Muscle of leg (tissue), 11 donors: Measurements from ENCODE around the gene ABCC6. TPM values are rescaled to one million over a fixed set of nuclear protein-coding genes. Genes with fewer than 3 reads are reported as not detected.
"Not testable (repeated sequence)": the region's sequence is repeated elsewhere in the genome, so short reads cannot be mapped to it uniquely, and the experiment has no call there.

Experiments used
- DNase-seq: peaks from one replicate; pipeline ENCODE4 v3.0.0; 2013
- H3K27ac ChIP-seq: one replicate; pipeline ENCODE4 v1.5.1; 2013; ENCODE audit warnings: mild to moderate bottlenecking, low read length, control low read depth
- H3K27me3 ChIP-seq: one replicate; pipeline ENCODE4 v1.6.1; 2013; ENCODE audit warnings: low read length; ENCODE audit not compliant: control insufficient read depth, insufficient read depth
- H3K36me3 ChIP-seq: one replicate; pipeline ENCODE4 v1.6.1; 2013; ENCODE audit warnings: low read length; ENCODE audit not compliant: control insufficient read depth, insufficient read depth
- H3K4me1 ChIP-seq: one replicate; pipeline ENCODE4 v1.6.1; 2013; ENCODE audit warnings: low read length; ENCODE audit not compliant: control insufficient read depth, insufficient read depth
- H3K4me3 ChIP-seq: one replicate; pipeline ENCODE4 v1.5.1; 2013; ENCODE audit warnings: low read length, control low read depth
- H3K9me3 ChIP-seq: replicated peaks from 2 replicates; pipeline ENCODE4 v1.6.1; 2013; ENCODE audit warnings: low read depth, low read length; ENCODE audit not compliant: control insufficient read depth
- WGBS: methylation state at CpG from one replicate; pipeline ENCODE4 v1.1.5; 2013; ENCODE audit warnings: missing lambda C conversion rate; ENCODE audit not compliant: insufficient coverage; 5-methylcytosine and 5-hydroxymethylcytosine counted together
- polyA plus RNA-seq, 8 donors: library from polyadenylated mRNA; unstranded; fragments of 120-200 nt; gene quantifications; one replicate each; pipeline versions ENCODE4 v1.2.1 to v1.2.3, GENCODE V29; 2013; ENCODE audit warnings: inconsistent platforms in 1 of 8, low replicate concordance in 1 of 8; ENCODE audit not compliant: insufficient read length in 8 of 8, insufficient read depth in 1 of 8
- total RNA-seq: library from RNA; stranded (reverse); fragments of 120-200 nt; gene quantifications from one replicate; pipeline ENCODE4 v1.2.4, GENCODE V29; 2013

The ABCC6 gene
- total and polyA plus RNA-seq, 9 donors = 0.91 to 4.9 (median 1.5) TPM

- H3K9me3 ChIP-seq, H3K4me1 ChIP-seq, H3K4me3 ChIP-seq, H3K36me3 ChIP-seq, DNase-seq, H3K27me3 ChIP-seq, H3K27ac ChIP-seq: not testable (repeated sequence)
- WGBS = no CpG with 5 or more reads among the region's 4 CpGs
These were observed 16.1 kb downstream of the ABCC6 start for GRCh38 chr16:16207097-16207786.

GRCh38 chr16:16205864-16206263, 17.4 kb downstream of the ABCC6 start:
- not testable (repeated sequence) for H3K9me3 ChIP-seq, H3K4me3 ChIP-seq, DNase-seq, H3K36me3 ChIP-seq, H3K27me3 ChIP-seq, H3K4me1 ChIP-seq, H3K27ac ChIP-seq
- no CpG with 5 or more reads among the region's 2 CpGs for WGBS

- H3K4me1 ChIP-seq = not testable (repeated sequence)
- no CpG with 5 or more reads among the region's 8 CpGs for WGBS
These were observed 18.7 kb downstream of the ABCC6 start for GRCh38 chr16:16204552-16204951.

GRCh38 chr16:16203494-16203893, 19.8 kb downstream of the ABCC6 start:
- H3K4me3 ChIP-seq, H3K27ac ChIP-seq, DNase-seq, H3K9me3 ChIP-seq, H3K27me3 ChIP-seq, H3K4me1 ChIP-seq, H3K36me3 ChIP-seq: not testable (repeated sequence)
- WGBS = 80% methylated on average over 3 of the region's 6 CpGs

More at GRCh38 chr16:16204552-16204951, 18.7 kb downstream of the ABCC6 start:
- DNase-seq, H3K27me3 ChIP-seq, H3K9me3 ChIP-seq, H3K27ac ChIP-seq, H3K4me3 ChIP-seq, H3K36me3 ChIP-seq: not testable (repeated sequence)

- not testable (repeated sequence) for H3K4me3 ChIP-seq
- no CpG with 5 or more reads among the region's 4 CpGs for WGBS
These were observed 20.7 kb downstream of the ABCC6 start for GRCh38 chr16:16202400-16203143.

GRCh38 chr16:16201880-16202279, 21.4 kb downstream of the ABCC6 start:
- not testable (repeated sequence) for H3K4me3 ChIP-seq, H3K27me3 ChIP-seq, H3K4me1 ChIP-seq, H3K36me3 ChIP-seq, H3K9me3 ChIP-seq, H3K27ac ChIP-seq, DNase-seq
- no CpG with 5 or more reads among the region's 8 CpGs for WGBS

More at GRCh38 chr16:16202400-16203143, 20.7 kb downstream of the ABCC6 start:
- H3K27ac ChIP-seq, H3K9me3 ChIP-seq, H3K4me1 ChIP-seq, H3K36me3 ChIP-seq, H3K27me3 ChIP-seq: not testable (repeated sequence)
- DNase-seq = peak; percentile 54

GRCh38 chr16:16200391-16200790, 22.9 kb downstream of the ABCC6 start:
- not testable (repeated sequence) for H3K9me3 ChIP-seq, H3K4me3 ChIP-seq, DNase-seq, H3K36me3 ChIP-seq, H3K27ac ChIP-seq, H3K27me3 ChIP-seq, H3K4me1 ChIP-seq
- no CpG with 5 or more reads among the region's 5 CpGs for WGBS

GRCh38 chr16:16199428-16199827, 23.9 kb downstream of the ABCC6 start:
- not testable (repeated sequence) for DNase-seq, H3K4me1 ChIP-seq, H3K9me3 ChIP-seq, H3K27me3 ChIP-seq, H3K36me3 ChIP-seq, H3K4me3 ChIP-seq, H3K27ac ChIP-seq
- no CpG with 5 or more reads among the region's 4 CpGs for WGBS

GRCh38 chr16:16197966-16198365, 25.3 kb downstream of the ABCC6 start:
- Histone ChIP-seq H3K27me3 (peaks cover 2% of the 10 kb centered on the region), H3K4me3 (no peak overlapping the region), H3K9me3 (no peaks in the 10 kb centered on the region), H3K36me3 (no peaks in the 10 kb centered on the region), H3K27ac (no peak overlapping the region), H3K4me1 (no peaks in the 10 kb centered on the region)
- DNase-seq = no peak
- WGBS = 59% methylated on average over 11 of the region's 17 CpGs

GRCh38 chr16:16197331-16197730, 26.0 kb downstream of the ABCC6 start:
- DNase-seq = no peak
- Histone ChIP-seq H3K27me3 (peaks cover 2% of the 10 kb centered on the region), H3K9me3 (no peaks in the 10 kb centered on the region), H3K36me3 (no peaks in the 10 kb centered on the region), H3K4me1 (no peaks in the 10 kb centered on the region), H3K4me3 (no peak overlapping the region), H3K27ac (no peak overlapping the region)
- 27% methylated on average over 3 of the region's 3 CpGs for WGBS
